ENCODE measurements around the gene CALHM4.
A peak's percentile ranks its signal among the peaks of the same experiment; 100 is the strongest.

CALHM4 gene, protein sequence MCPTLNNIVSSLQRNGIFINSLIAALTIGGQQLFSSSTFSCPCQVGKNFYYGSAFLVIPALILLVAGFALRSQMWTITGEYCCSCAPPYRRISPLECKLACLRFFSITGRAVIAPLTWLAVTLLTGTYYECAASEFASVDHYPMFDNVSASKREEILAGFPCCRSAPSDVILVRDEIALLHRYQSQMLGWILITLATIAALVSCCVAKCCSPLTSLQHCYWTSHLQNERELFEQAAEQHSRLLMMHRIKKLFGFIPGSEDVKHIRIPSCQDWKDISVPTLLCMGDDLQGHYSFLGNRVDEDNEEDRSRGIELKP

DNA sequence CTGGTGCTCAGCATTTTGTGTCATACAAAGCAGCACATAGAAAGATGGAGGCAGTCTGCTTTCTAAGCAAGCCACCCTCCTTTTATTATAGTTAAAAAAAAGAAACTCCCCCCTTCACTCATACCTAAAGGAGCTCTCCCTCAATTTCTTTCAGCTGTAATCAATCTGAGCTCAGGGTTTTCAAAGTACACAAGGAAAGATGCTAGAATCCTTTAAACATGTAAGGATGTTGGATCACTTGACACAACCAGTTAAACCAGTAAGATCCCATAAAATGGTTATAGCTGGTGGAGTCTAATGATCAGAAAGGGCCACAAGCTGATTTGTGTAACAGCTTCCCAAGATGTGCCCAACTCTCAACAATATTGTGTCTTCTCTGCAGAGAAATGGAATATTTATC is at the start of gene CALHM4:
CALHM4 (plus strand) TSS at position 301 of the 400 bp plus-strand sequence; CDS start at position 344, 43 bp downstream.
- no peak for DNase-seq

DNA sequence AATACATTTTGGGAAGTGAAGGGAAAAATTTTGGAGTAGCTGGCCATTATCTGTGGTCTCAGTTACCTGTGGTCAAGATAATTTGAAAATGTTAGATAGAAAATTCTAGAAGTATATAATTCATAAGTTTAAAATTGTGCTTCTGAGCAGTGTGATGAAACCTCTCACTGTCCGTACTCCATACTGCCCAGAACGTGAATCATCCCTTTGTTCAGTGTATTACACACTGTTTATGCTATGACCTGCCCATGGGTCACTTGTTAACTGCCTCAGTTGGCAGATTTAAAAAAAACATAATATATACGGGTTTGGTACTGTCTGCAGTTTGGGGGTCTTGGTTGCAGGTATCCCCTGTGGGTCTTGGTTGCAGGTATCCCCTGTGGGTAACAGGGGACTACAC is 46.2 kb upstream of the CALHM4 start:
- DNase-seq = no peak

DNA sequence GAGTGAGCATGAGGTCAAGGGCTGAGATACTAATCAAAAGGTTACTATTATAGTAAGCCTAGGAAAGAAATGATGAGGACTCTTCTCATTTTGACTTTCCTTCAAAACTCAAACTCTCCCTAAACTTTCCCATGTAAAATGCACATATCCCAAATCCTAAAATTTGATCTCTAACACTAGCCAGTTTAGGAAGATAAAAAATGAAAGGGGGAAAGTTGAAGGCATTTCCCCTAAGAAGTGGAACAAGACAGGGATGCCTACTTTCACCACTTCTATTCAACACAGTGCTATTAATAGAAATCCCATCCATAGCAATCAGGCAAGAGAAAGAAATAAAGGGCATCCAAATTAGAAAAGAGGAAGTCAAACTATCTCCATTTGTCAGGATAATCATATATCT is 45.0 kb upstream of the CALHM4 start:
- DNase-seq = no peak

DNA sequence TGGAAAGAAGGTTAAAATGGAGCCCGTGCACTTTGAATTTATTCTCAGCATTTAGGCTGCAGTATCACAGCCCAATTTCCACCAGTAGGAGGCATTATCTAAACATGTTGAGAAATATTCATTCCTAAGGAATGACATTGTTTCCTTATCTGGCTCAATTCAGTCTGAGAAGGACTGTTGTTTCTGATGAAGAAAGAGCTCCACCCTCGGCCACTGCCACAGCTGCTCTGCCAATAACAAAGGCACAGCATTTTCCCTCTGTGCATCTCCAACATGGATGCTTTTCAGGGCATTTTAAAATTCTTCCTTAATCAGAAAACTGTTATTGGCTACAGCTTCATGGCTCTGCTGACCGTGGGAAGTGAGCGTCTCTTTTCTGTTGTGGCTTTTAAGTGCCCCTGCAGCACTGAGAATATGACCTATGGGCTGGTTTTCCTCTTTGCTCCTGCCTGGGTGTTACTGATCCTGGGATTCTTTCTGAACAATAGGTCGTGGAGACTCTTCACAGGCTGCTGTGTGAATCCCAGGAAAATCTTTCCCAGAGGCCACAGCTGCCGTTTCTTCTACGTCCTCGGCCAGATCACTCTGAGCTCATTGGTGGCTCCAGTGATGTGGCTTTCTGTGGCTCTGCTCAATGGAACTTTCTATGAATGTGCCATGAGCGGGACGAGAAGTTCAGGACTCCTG is 42.0 kb upstream of the CALHM4 start, which contains the start of gene CALHM5:
CALHM5 (plus strand) TSS at position 216 of the 687 bp plus-strand sequence; CDS start at position 274, 58 bp downstream.
- peak in 1 of 3 experiments; percentile 4 for DNase-seq

DNA sequence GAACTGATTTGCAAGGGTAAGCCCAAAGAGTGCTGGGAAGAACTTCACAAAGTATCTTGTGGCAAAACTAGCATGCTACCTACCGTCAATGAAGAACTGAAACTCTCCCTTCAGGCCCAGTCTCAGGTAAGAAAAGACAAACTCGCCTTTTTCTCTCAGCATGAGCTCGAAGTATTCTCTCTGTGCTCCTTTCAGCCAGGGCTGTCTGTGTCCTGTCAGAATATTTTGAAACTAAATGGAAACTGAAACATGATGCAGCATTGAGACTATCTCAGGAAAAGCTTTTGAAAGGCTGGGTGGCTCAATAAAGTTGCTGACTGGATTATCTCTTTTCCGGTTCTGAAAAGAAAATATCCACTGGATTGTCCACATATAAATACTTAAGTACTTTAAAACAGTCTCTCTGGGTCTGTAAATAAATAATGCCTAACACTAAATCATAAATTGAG is 41.4 kb upstream of the CALHM4 start:
- DNase-seq = peak in 1 of 3 experiments; percentile 33

DNA sequence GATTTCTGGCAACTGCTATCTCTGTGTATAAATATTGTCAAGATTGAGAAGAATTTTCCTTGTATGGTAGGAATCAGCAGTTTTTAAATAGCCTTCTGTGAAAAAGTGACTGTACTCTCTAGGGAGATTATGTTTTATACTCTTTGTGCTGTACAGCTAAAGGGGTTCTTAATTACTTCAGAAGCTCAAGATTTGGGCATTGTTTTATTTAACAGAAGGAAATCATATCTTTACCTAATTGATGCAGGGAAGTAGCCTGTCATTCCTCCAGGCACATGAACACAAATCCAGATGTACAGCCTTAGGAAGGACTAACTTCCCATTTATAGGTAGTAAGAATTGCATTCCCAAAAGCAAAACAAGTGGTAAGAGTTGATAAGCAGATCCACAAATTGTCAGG is 40.8 kb upstream of the CALHM4 start:
- no peak for DNase-seq

DNA sequence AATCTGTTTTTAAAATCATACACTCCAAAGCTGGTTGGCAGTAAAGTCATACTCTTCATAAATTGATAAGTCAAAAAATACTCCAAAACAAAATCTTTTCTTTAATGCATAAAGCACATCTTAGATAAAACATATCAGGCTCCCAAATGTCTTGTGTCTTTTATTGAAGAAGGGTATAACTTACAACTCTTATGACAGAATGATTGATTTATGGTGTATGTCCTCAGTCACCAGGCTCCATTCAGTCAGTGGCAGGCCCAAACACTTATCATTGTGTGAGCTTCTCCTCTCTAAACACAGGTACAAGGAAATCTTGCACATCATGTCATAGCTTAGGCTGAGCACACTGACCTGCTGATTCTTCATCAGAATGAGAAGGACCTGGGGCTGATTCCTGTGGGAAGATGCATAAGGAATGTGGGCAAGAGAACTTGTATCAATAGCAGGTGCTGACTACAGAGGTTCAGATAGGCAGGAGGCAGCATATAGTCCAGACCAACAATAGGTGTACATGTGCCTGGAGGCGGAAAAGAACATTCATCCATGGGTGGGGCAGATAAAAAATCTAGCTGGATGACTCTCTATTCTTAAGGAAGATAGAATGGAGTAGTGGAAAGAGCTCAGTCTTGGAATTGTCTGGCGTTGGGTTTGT is 40.2 kb upstream of the CALHM4 start:
- DNase-seq = peak in 1 of 3 experiments; percentile 32

DNA sequence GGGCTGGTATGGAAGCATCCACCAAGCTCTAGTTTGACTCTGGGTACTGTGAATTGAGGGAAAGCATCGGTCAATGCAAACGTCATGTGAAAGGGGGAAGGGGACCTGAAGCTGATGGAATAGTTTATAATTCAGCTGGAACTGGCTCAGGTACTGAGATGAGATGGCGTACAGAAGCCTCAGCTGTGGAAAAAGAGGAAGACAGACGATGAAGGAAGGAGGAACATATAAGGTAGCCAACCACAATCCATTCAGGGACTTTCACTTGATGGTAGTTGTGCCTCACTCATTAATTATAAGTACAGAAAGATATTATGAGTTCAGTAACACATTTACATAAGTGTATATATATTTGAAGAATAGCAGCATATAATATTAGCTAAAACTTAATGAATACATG is 39.4 kb upstream of the CALHM4 start:
- DNase-seq = no peak

DNA sequence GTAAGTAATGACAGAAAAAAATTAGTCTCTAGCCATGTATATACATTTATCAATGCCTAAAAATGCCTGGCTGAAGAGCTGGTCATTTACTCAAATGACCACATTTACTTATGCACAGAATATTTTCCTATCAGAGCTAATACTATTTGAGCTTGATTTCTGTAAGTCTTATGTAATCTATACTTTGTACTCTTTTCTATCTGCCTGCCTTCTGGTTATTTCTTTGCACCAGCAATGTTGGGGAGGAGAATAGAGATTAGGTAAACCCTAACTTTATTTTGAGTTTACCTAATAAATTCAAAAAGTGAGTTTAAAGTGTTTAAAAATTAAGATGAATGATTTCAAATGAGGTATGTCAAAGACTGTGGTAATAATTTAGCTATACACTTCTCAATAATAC is 38.4 kb upstream of the CALHM4 start:
- no peak for DNase-seq

DNA sequence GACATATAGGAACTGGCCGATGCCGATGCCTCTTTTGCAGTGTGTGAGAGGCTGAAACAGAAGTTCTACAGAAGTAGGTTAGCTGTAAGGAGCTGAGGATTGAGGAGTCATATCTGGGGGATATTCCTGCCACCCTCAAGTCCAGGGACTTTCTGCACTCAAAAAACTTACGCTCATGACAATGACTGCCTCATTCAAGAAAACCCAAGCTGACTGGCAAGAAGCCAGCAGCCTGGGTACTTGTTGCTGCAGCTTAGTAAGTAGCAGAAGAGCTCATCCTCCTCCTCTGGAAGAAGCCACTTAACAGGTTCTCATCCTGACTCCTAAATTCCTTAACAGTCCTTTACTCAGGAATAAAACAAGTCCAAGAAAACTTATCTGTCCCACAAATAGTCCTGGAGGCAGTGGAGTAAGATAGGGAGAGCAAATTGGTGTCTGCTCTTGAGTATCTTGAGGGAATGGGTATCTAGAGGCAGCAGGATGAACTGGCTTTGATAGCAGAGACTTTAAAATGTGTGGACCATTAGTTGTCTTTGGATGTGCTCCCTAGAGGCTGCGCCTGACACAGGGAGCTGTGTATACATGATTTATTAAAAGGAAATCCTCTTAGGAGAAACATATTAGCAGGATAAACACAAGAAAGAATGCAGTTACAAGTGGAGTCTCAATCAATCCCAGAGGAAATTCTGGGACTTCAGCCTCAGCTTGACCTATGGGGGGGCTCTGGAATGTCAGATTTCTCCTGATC is 34.8 kb upstream of the CALHM4 start:
- no peak for DNase-seq

DNA sequence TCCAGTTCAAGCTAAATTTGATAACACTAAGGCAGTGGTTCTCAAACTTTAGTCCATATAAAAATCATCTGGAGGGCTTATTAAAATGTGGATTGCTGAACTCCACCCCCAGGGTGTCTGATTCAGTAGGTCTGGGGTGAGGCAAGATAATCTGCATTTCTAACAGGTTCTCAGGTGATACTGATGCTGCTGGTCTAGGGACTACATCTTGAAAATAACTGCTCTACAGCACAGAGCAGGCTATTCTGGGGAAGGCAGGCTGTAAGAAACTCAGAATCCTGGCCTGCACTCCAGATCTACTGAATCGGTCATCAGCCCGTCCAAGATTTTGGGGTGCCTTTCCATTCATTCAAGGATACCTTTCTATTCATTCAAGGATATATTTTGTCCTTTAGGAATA is 30.7 kb upstream of the CALHM4 start:
- DNase-seq = no peak

DNA sequence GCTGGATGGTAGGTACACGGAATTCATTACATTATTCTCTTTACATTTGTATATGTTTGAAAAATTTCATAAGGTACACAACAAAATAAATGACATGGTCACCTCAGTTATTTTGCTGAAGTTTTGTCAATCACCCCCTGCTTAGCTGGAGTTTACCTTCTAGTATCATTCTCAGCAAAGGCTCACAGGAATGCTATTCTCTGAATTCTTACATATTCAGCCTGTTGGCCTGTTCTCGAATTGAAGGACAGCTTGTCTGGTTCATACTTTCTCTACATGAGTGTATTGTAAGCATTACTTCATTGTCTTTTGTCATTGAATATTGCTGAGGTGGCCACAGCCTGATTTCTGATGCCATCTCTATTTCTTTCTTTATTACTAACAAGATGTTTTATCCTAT is 29.3 kb upstream of the CALHM4 start:
- DNase-seq = no peak

DNA sequence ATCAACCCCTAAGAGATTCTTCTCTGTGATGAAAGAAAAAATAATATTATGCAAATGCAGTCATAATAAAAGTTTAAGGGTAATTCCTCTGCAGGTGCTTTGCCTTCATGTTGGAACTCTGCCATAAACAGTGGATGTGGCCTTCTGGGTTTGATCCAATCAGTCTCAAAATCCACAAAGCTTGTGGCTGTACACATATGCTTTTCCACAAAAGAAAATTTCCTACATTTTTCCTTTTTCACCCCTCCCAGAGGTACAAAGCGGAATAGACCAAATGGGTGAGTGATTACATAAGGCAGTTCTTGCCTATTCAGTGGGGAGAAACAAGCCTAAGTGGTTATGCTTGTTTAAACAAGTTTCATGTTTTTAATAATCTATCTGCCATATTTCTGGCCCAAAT is 25.4 kb upstream of the CALHM4 start:
- DNase-seq = peak in 1 of 3 experiments; percentile 12

DNA sequence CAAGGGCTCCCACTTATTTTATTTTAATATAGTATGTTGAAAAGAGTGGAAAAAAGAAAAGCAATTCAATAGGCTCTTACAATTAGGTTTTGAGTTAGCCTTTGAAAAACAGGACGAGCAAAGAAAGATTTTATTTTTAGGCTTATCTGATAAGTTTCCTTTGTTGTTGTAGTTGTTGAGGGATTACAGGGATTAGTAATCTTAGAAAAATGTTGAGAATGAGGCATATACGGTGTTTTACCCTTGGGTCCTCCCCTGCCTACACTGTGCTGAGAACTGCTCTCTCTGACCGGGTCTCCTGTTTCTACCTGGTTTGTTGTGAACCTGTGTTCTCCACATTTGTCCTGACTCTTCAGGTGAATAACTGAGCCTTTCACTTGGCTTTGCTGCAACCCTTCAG is 24.8 kb upstream of the CALHM4 start:
- no peak for DNase-seq

DNA sequence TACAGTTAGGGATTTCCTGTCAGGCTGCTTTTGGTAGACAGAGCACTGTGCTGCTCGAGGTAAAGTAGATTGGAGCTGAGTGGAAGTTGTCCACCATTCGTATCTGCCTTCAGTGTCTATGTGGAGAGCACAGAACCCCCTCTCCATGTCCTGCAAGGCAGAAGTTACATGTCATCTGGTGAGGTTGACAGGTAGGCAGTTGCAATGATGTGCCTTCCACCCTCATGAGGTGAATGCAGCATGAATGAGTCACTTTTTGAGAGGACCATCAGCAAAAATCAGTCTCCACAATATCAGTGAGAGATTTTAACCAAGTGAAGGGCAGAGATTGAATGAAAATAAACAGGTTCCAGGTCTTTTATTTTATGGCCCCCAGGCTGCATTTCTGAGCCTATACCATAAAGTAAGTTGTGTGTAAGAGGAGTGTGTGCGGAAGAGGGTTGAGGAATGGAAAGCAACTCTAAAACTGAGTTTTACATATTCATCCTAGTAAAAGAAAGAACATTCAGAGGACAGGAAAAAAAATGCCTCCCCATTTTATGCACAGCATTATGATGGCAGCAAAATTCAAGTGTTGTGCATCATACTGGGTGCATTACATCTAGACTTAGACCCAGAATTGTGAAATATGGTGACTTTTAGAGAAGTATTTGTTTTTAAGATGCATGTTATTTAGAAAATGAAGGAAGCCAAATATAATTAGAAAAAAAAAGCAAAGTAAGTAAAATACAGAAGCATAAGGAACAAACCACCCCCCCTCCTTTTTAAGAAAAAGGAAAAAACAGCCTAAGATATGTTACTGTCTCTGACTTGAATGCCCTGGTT is 23.9 kb upstream of the CALHM4 start:
- peak in 1 of 3 experiments; percentile 21 for DNase-seq

DNA sequence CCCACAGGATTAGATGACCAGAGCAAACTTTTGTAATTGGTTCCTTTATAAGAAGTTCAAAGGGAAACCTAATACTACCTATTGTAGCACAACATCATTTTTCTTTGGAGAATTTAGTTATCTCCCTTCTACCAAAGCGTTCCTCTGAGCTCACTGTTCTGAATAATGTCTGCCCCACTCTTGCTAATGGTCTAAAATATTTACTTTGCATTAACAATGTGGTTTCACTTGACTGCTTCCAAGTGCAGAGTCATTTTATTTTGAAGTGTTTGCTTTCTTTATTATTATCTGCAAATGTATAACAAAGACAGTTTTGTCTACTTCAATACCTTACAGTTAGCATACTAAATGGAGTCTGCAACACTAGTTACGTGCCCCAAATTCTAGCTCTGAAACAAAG is 23.1 kb upstream of the CALHM4 start:
- DNase-seq = peak; percentile 41 to 90 (median 79)

DNA sequence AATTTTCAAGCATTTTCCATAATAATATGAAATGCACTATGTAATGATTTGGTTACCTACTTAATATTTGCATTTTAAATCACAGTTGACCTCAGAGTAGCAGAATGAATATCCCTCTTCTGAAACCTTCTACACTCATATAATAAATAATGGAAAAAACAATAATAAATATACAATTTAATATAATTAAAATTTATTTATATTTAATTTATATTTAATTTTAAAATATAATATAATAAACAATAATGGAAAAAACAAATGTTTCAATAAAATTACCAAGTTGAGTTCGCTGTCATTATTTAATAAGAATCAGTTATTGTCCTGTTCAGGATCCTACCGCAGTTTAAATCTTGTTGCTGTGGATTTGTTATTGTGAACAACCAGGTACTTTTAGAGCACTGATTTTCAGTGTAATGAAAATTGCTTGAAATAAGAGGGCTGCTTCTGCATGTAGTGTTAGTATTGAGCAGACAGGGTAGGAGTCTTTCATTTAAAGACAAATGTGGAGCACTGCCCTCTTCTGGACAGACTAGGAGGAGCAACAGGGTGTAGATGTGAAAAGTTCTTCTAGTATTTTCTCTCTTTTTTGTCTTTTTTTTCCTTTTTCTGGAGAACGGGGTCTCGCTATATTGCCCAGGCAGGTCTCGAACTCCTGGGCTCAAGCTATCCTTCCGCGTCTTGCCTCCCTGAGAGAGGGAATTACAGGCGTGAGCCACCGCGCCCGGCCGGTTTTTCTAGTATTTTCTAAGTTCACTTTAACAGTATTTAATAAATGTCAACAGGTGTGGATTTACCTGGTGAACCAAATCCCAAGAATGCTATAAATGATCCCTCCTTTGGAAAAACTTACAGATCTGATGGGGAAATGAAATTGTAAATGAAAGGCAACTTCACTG is 21.6 kb upstream of the CALHM4 start:
- DNase-seq = peak; percentile 21 to 73 (median 36)

DNA sequence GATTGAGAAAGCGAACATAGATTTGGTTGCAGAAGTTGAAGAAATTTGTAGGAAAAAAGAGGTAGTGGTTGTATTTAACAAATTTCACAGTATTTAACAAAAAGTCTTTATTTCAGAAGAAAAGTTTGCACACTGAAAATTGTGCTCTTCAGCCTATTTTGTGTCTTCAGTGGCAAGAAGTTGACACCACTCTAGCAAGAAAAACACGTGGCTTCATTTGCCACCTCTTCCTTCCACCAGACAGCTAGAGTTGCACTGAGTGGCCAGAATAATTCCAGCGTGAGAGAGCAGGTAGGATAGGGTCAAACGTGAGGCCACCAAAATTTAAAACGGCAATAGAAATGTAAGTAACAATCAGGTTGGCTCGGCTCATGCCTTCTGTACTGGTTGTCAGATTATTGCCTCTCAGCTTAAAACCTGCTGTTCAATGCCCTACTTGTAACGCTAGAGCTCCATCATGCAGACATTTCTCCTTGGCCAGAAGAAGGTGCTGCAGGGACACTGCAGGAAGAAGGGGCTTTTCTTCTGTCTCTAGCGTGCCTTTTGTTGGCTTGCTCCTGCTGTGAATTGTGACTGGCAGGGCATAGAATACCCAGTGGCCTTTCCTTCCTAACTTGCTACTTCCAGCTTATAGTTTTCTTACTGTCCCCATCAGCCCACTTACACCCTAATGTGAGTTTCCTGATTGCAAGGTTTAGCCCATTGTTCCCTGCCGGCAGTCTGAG is 20.2 kb upstream of the CALHM4 start:
- DNase-seq = peak in 1 of 3 experiments; percentile 32

DNA sequence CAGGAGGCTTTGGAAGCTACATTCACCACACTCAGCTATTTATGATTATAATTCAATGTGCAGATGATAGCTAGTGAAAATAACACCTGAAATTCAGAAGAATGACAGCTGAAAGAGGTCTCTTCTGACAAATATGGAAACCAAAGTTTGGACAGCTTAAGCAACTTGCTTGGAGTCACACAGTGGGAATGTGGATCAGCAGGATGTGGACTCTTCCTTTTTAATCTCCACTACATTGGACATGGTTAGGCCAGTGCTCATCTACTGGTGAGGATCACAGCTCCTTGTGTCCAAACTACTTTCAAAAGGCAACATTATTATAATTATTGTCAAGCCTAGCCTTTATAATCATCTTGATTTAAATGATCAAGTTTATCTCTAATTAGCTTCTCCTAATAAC is 18.4 kb upstream of the CALHM4 start:
- DNase-seq = peak in 1 of 3 experiments; percentile 9

DNA sequence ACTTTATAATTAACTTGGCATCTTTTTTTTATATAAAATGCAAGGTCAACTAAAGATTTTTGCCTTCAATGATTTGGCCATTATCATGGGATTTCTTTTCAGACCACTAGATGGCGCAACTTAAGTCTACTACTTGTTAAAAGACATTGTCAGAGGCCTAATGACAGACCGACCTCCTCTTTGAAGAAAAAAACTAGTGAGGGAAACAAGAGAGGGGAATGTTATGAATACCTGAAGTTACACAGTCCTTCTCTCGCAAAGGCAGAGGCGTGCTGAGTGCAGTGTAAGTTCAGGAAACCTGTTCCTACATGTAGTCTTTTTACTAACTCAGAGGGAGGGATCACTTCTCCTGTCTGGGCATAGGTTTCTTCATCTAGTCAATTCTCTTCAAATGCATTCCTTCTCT is 17.3 kb upstream of the CALHM4 start:
- peak; percentile 38 to 73 (median 52) for DNase-seq

Measured in NCI-H1417 (cell line).